ENCODE data around the gene RPL32.
"Not testable (repeated sequence)": the region's sequence is repeated elsewhere in the genome, so short reads cannot be mapped to it uniquely, and the experiment has no call there.

Gene RPL32

GRCh38 chr3:12879191-12879815, 37.9 kb upstream of the RPL32 start:
- Histone ChIP-seq H3K36me3 (no peaks in the 10 kb centered on the region), H3K4me3 (no peak overlapping the region), H3K4me2 (no peak overlapping the region), H4K20me1 (no peaks in the 10 kb centered on the region), H3K9me3 (peaks cover 11% of the 10 kb centered on the region), H3K9ac (no peak overlapping the region), H3K4me1 (peaks cover 5% of the 10 kb centered on the region; the same call in 1 of the 2 replicates), H3K27me3 (no peaks in the 10 kb centered on the region), H3K27ac (no peak overlapping the region)
- TF ChIP-seq Cebpa-rat (IDR thresholded peaks at IDR 0.05): no peak

DNA sequence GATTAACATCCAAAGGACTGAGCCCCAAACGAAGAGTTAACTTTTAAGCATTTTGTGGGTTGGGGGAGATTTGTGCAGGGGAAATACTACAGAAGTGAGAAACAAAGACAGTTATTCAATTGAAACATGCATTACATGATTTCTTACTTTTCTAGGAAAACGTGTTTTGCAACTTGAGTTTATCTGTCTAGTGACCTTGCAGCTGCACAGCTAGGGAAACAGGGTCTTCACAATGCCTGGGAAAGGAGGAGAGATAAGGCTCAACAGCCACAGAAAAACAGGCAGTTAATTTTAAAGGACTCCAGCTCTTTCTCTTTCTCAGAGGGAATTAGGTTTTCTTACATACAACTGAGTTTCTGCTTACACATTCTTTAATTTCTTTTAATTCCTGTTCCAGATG, 37.4 kb upstream of the RPL32 start:
- peaks cover 11% of the 10 kb centered on the region for H3K9me3 ChIP-seq
- not testable (repeated sequence) for H3K36me3 ChIP-seq, H3K4me1 ChIP-seq, H4K20me1 ChIP-seq, H3K27me3 ChIP-seq, H3K4me3 ChIP-seq, H3K27ac ChIP-seq, H3K4me2 ChIP-seq, H3K9ac ChIP-seq

GRCh38 chr3:12878141-12878574, 36.8 kb upstream of the RPL32 start:
- H3K4me3 ChIP-seq: no peak overlapping the region
- no peak for TF ChIP-seq Cebpa-rat (IDR thresholded peaks at IDR 0.05)
- H3K36me3 ChIP-seq: no peaks in the 10 kb centered on the region
- H3K27ac ChIP-seq: no peak overlapping the region
- H3K4me2 ChIP-seq: no peak overlapping the region
- peaks cover 5% of the 10 kb centered on the region; the same call in 1 of the 2 replicates for H3K4me1 ChIP-seq
- H3K9me3 ChIP-seq: peaks cover 7% of the 10 kb centered on the region
- H3K9ac ChIP-seq: no peak overlapping the region
- H3K27me3 ChIP-seq: no peaks in the 10 kb centered on the region
- H4K20me1 ChIP-seq: no peaks in the 10 kb centered on the region

DNA sequence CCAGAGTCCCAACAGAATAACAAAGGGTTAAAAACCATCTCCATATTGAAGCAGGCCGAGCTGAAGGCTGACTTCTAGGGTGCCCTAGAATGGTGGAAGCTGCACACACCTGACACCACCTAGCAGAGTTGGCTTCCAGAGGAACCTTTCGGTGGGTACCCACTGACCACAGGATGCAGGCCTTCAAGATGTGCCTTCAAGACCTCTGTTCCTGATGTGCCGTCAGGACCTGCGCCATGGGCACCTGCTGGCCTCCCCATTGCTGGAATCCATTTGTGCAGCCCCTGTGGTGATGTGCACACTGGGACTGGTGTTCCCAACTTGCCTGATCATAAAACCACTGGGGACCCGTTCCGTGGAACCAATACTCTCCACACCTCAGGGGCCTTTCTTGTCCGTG, 35.7 kb upstream of the RPL32 start:
- H3K4me3 ChIP-seq: no peak overlapping the region
- H4K20me1 ChIP-seq: no peaks in the 10 kb centered on the region
- H3K27me3 ChIP-seq: no peaks in the 10 kb centered on the region
- no peak overlapping the region for H3K9ac ChIP-seq
- H3K27ac ChIP-seq: no peak overlapping the region
- H3K4me2 ChIP-seq: no peak overlapping the region
- H3K9me3 ChIP-seq: no peaks in the 10 kb centered on the region
- TF ChIP-seq Cebpa-rat (IDR thresholded peaks at IDR 0.05): no peak
- H3K4me1 ChIP-seq: peaks cover 5% of the 10 kb centered on the region; the same call in 1 of the 2 replicates
- H3K36me3 ChIP-seq: no peaks in the 10 kb centered on the region

DNA sequence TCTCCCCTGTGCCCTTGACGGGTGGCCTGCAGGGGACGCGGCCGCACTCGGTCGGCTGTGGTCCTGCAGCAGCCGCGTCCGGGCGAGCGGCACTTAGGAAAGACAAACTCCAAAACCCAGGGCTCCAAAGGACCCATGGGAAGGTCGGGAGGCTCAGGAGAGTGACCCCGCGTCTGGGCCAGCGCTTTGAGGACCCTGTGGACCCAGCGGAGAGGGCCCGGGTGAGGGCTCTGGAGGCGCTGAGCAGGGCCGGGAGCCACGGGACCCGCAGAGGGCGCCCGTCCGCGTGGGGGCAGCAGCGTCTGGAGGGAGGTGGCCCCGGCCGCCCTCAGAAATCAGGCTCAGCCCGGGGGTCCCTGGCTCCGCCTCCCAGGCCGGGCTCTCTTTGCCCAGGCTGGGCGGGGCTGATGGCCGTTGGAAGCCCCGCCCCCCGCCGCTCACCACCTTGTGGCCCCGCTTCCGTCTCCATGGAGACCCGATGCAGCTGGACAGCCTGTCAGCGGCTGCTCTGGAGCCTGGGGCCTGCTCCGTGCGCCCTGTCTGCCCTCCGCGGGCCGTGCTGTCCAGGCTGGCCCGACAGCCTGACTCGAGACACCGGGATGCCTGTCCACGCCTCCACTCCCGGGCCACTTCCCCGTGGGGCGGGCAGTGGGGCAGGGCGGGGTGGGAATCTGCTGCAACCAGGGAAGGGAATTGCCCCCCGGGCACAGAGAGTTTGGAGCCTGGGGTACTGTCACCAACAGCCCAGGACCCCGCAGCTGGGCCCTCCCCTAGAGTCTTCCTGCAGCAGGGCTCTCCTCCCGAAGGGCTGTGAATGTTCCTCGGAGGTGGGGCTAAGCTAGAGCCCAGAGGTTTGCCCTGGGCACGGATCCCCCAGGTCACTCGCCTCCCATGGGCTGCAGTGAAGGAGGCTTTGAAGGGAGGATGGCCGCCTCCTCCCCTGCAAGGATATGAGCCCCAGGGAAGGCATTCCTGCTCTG, 34.8 kb upstream of the RPL32 start:
- Histone ChIP-seq H3K4me3 (no peak overlapping the region), H3K4me2 (peak overlapping the region; percentile 39; the same call in 1 of the 2 replicates), H3K9ac (no peak overlapping the region), H3K27me3 (no peaks in the 10 kb centered on the region), H3K36me3 (no peaks in the 10 kb centered on the region), H3K27ac (no peak overlapping the region), H4K20me1 (no peaks in the 10 kb centered on the region), H3K9me3 (no peaks in the 10 kb centered on the region), H3K4me1 (peaks cover 5% of the 10 kb centered on the region; the same call in 1 of the 2 replicates)
- no peak for TF ChIP-seq Cebpa-rat (IDR thresholded peaks at IDR 0.05)

- H3K4me2 ChIP-seq: no peak overlapping the region
- H3K9ac ChIP-seq: no peak overlapping the region
- H3K36me3 ChIP-seq: no peaks in the 10 kb centered on the region
- no peak overlapping the region for H3K27ac ChIP-seq
- H3K4me1 ChIP-seq: peaks cover 33% of the 10 kb centered on the region
- no peak overlapping the region for H3K4me3 ChIP-seq
- no peak for TF ChIP-seq Cebpa-rat (IDR thresholded peaks at IDR 0.05)
- no peaks in the 10 kb centered on the region for H3K27me3 ChIP-seq
- H4K20me1 ChIP-seq: peaks cover 14% of the 10 kb centered on the region; the same call in 1 of the 2 replicates
- no peaks in the 10 kb centered on the region for H3K9me3 ChIP-seq
Measured at GRCh38 chr3:12871404-12871983, 30.1 kb upstream of the RPL32 start.

GRCh38 chr3:12870942-12871341, 29.6 kb upstream of the RPL32 start:
- Histone ChIP-seq H3K27ac (no peak overlapping the region), H3K4me2 (no peak overlapping the region)

GRCh38 chr3:12869035-12869621, 27.8 kb upstream of the RPL32 start:
- Histone ChIP-seq H3K9ac (no peak overlapping the region), H3K9me3 (peaks cover 19% of the 10 kb centered on the region), H3K4me3 (peak overlapping the region; percentile 59), H3K4me2 (peak overlapping the region; percentile 86), H3K4me1 (peaks cover 28% of the 10 kb centered on the region), H3K27me3 (no peaks in the 10 kb centered on the region), H4K20me1 (peaks cover 14% of the 10 kb centered on the region; the same call in 1 of the 2 replicates), H3K27ac (no peak overlapping the region), H3K36me3 (no peaks in the 10 kb centered on the region)
- TF ChIP-seq Cebpa-rat (IDR thresholded peaks at IDR 0.05): no peak

More at GRCh38 chr3:12870942-12871341, 29.6 kb upstream of the RPL32 start:
- no peak overlapping the region for H3K9ac ChIP-seq
- peaks cover 14% of the 10 kb centered on the region; the same call in 1 of the 2 replicates for H4K20me1 ChIP-seq
- peaks cover 30% of the 10 kb centered on the region for H3K4me1 ChIP-seq
- no peaks in the 10 kb centered on the region for H3K27me3 ChIP-seq
- no peaks in the 10 kb centered on the region for H3K36me3 ChIP-seq
- H3K4me3 ChIP-seq: no peak overlapping the region
- peaks cover under 1% of the 10 kb centered on the region; the same call in 1 of the 2 replicates for H3K9me3 ChIP-seq
- TF ChIP-seq Cebpa-rat (IDR thresholded peaks at IDR 0.05): no peak
